K562 (cell line): ENCODE measurements around the gene PTPRT. TPM values are rescaled to one million over a fixed set of nuclear protein-coding genes. Genes with fewer than 3 reads are reported as not detected.

Source experiments
- ATAC-seq: fragments of 200-7000 bp; cut with Tn5 transposase; 3 replicates; pipeline ENCODE4 v1.9.1; 2020; ENCODE audit warnings: moderate library complexity
- BruUV-seq: library from RNA; stranded (reverse); fragments of 400-500 nt; replicated peaks from 2 replicates; lab custom pipeline; 2021; lab: Mats Ljungman, UMichigan
- CTCF ChIA-PET: fragments of 300-600 bp; formaldehyde crosslinking; extraction: SDS; loops from one replicate; lab custom pipeline; 2021; ENCODE audit warnings: low intra/inter-chr PET ratio; lab: Yijun Ruan, JAX
- POLR2A ChIA-PET: fragments of 300-600, 350-650 bp; sonication (Branson Sonifier 250); formaldehyde crosslinking; extraction: SDS; loops from one replicate; lab custom pipeline; 2021; ENCODE audit warnings: antibody characterized with exemption, inconsistent platforms; lab: Yijun Ruan, JAX
- DNase-seq, 4 experiments: peaks; one replicate each; pipeline versions ENCODE4 v3.0.0 to v3.0.0-alpha.2; 2011 to 2018; ENCODE audit warnings: low spot score in 3 of 4, mixed read lengths in 3 of 4; ENCODE audit errors: extremely low read depth in 1 of 4
- FAIRE-seq: peaks from 2 replicates; lab custom pipeline; 2011; peaks lifted over from hg19 to GRCh38; lab: Jason Lieb, UNC
- H2AFZ ChIP-seq: 2 replicates; pipeline ENCODE4 v1.6.0; 2011; ENCODE audit warnings: low read depth, low read length, control low read depth, inconsistent platforms
- H3K27ac ChIP-seq: fragments of 200-600 bp; 3 replicates; pipeline ENCODE4 v1.8.0; 2011; ENCODE audit warnings: low read depth, mild to moderate bottlenecking, control low read depth, inconsistent platforms, low read length, moderate library complexity, mixed read lengths; ENCODE audit errors: extremely low read depth
- H3K27me3 ChIP-seq, 2 experiments: fragments of 300-600 bp in 1 of 2; 2 replicates in 1 of 2; 3 replicates in 1 of 2; pipeline versions ENCODE4 v1.6.0 to v1.8.0; 2011; ENCODE audit warnings: inconsistent platforms in 2 of 2, low read length in 2 of 2, mild to moderate bottlenecking in 1 of 2, mixed read lengths in 1 of 2, moderate library complexity in 1 of 2; ENCODE audit not compliant: control insufficient read depth in 2 of 2, insufficient read depth in 2 of 2
- H3K36me3 ChIP-seq: fragments of 300-600 bp; 3 replicates; pipeline ENCODE4 v1.8.0; 2011; ENCODE audit warnings: mild to moderate bottlenecking, low read length, inconsistent platforms; ENCODE audit not compliant: control insufficient read depth, insufficient read depth
- H3K4me1 ChIP-seq, 2 experiments: fragments of 200-600 bp in 1 of 2; replicated peaks in 1 of 2; 2 replicates in 1 of 2; 3 replicates in 1 of 2; pipeline versions ENCODE4 v1.5.1 to v1.8.0; 2011; ENCODE audit warnings: inconsistent platforms in 2 of 2, low read length in 2 of 2, mild to moderate bottlenecking in 1 of 2, mixed read lengths in 1 of 2, moderate library complexity in 1 of 2; ENCODE audit not compliant: control insufficient read depth in 2 of 2, insufficient read depth in 2 of 2
- H3K4me2 ChIP-seq: 2 replicates; pipeline ENCODE4 v1.6.1; 2011; ENCODE audit warnings: low read length, control low read depth, inconsistent platforms, mixed read lengths; ENCODE audit not compliant: insufficient read depth
- H3K4me3 ChIP-seq: fragments of 200-600 bp; sonication (generic), shearing (Covaris generic); 2 replicates; pipeline ENCODE4 v1.5.1; 2016; ENCODE audit warnings: control low read depth, inconsistent platforms
- H3K79me2 ChIP-seq: fragments of 200-600 bp; 3 replicates; pipeline ENCODE4 v1.8.0; 2011; ENCODE audit warnings: low read length, inconsistent platforms; ENCODE audit not compliant: control insufficient read depth, insufficient read depth
- H3K9ac ChIP-seq, 2 experiments: 2 replicates each; pipeline versions ENCODE4 v1.6.0 to v1.6.1; 2011; ENCODE audit warnings: low read depth in 2 of 2, low read length in 2 of 2, control low read depth in 1 of 2, inconsistent platforms in 1 of 2, mild to moderate bottlenecking in 1 of 2, mixed read lengths in 1 of 2; ENCODE audit not compliant: insufficient read depth in 1 of 2
- H3K9me1 ChIP-seq: one replicate; pipeline ENCODE4 v1.6.0; 2011; ENCODE audit warnings: inconsistent platforms, mild to moderate bottlenecking, low read length, moderate library complexity; ENCODE audit not compliant: control insufficient read depth, insufficient read depth
- H3K9me3 ChIP-seq: replicated peaks from 2 replicates; pipeline ENCODE4 v1.5.1; 2011; ENCODE audit warnings: low read depth, low read length, inconsistent platforms; ENCODE audit not compliant: control insufficient read depth, insufficient read depth
- H4K20me1 ChIP-seq: replicated peaks from 2 replicates; pipeline ENCODE4 v1.6.1; 2011; ENCODE audit warnings: low read length, inconsistent platforms, mixed read lengths; ENCODE audit not compliant: control insufficient read depth, insufficient read depth
- CC2D1A ChIP-seq: fragments of 450-650 bp; IDR thresholded peaks from 2 replicates; pipeline ENCODE4 v1.6.1; 2017; ENCODE audit warnings: mild to moderate bottlenecking
- FOSL1 ChIP-seq: fragments of 200-800 bp; sonication (Bioruptor generic); conservative IDR thresholded peaks from 2 replicates; pipeline ENCODE4 v1.6.1; 2016; ENCODE audit warnings: missing genetic modification characterization, missing compliant biosample characterization
- HOXB6 ChIP-seq: fragments of 250-450 bp; sonication (Bioruptor Pico); IDR thresholded peaks from 2 replicates; pipeline ENCODE4 v1.5.1; 2022; ENCODE audit warnings: mild to moderate bottlenecking, borderline replicate concordance
- KDM2B ChIP-seq: fragments of 250-450 bp; sonication (Bioruptor Pico); IDR thresholded peaks from 2 replicates; pipeline ENCODE4 v1.8.0; 2021; ENCODE audit warnings: mild to moderate bottlenecking, moderate library complexity
- NEUROD1 ChIP-seq: fragments of 150-350 bp; IDR thresholded peaks from 2 replicates; pipeline ENCODE4 v1.6.1; 2014; ENCODE audit warnings: borderline replicate concordance, low read length, low read depth; ENCODE audit not compliant: partially characterized antibody
- SIN3A ChIP-seq, 2 experiments: fragments of 150-350 bp in 1 of 2; IDR thresholded peaks; 2 replicates each; pipeline ENCODE4 v1.6.1; 2011 to 2016; ENCODE audit warnings: borderline replicate concordance in 2 of 2, low read depth in 2 of 2, low read length in 2 of 2, mild to moderate bottlenecking in 2 of 2, moderate library complexity in 2 of 2; ENCODE audit not compliant: control insufficient read depth in 1 of 2
- STAT5A ChIP-seq: IDR thresholded peaks from 2 replicates; pipeline ENCODE4 v1.6.1; 2012; ENCODE audit warnings: low read length, inconsistent platforms, borderline replicate concordance
- TAF15 ChIP-seq: fragments of 200-400 bp; formaldehyde crosslinking; IDR thresholded peaks from 2 replicates; pipeline ENCODE4 v1.6.1; 2017; ENCODE audit warnings: mild to moderate bottlenecking, low read depth, low read length, moderate library complexity
- ZFP30 ChIP-seq: fragments of 250-450 bp; sonication (Bioruptor Pico); IDR thresholded peaks from 2 replicates; pipeline ENCODE4 v1.8.0; 2022; ENCODE audit warnings: moderate library complexity, mild to moderate bottlenecking, inconsistent platforms, borderline replicate concordance
- WGBS: fragments of 100-300 bp; shearing (Covaris generic); methylation state at CpG from one replicate; pipeline ENCODE4 v1.1.6; 2016; ENCODE audit warnings: low coverage, mixed read lengths; ENCODE audit not compliant: insufficient coverage; ENCODE audit errors: missing lambda C conversion rate; 5-methylcytosine and 5-hydroxymethylcytosine counted together
- in situ Hi-C: fragments of 300-500 bp; cut with MboI; formaldehyde crosslinking; loops from 4 replicates; pipeline ENCODE4 v1.15.0; 2018; ENCODE audit warnings: inconsistent platforms, mixed read lengths
- intact Hi-C: fragments of 100-400 bp; cut with micrococcal nuclease; formaldehyde crosslinking; loops from 2 replicates; pipeline ENCODE4 v1.14.2; 2022
- polyA plus RNA-seq, 8 experiments: library from polyadenylated mRNA; depleted of rRNA in 4 of 8; stranded (reverse) in 5 of 8; unstranded in 3 of 8; fragments of >200 nt; fragmentation: Nextera tagmentation in 2 of 8; fragmentation: Illumina TruSeq in 1 of 8; extraction: Ambion mirVana in 2 of 8; extraction: Trizol in 1 of 8; gene quantifications; 2 replicates each; pipeline versions ENCODE4 v1.2.1 to v1.2.3, GENCODE V29; 2011 to 2014; ENCODE audit warnings: inconsistent platforms in 1 of 8, missing spikeins in 1 of 8
- total RNA-seq, 7 experiments: library from RNA; depleted of rRNA in 6 of 7; stranded (reverse); fragments of >200 nt in 6 of 7; fragmentation: Illumina TruSeq in 2 of 7; extraction: Trizol in 2 of 7; gene quantifications; 2 replicates each; pipeline versions ENCODE4 v1.2.1 to v1.2.3, GENCODE V29; 2011 to 2021; ENCODE audit warnings: low replicate concordance in 1 of 7

PTPRT gene
- total and polyA plus RNA-seq, 9 of the 15 experiments (the other 6 are each of a cell fraction or from before 2014, with no cell fraction given), result not detected

DNA sequence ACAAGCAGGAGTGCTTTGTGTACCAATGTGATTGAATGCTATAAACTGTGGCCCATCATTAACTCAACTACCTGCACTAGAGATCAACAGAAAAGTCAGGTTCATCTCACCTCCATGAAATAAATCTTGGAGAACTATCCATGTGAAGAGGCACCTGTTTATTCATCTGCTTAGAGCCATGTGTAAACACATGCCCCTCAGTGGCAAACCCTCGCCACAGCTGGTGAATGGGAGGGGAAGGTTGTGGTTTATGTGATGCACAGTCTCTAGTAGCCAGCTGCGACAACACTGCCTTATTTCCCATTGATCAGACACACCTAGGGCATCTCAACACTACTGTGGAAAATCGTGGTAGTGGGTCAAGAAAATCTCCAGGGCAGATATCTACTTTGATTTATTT, 640.2 kb downstream of the PTPRT start:
- Histone ChIP-seq H3K9ac (no peak overlapping the region), H3K36me3 (no peaks in the 10 kb centered on the region), H3K27ac (no peak overlapping the region), H3K9me3 (no peaks in the 10 kb centered on the region), H3K4me1 (no peaks in the 10 kb centered on the region), H4K20me1 (no peaks in the 10 kb centered on the region), H3K79me2 (no peaks in the 10 kb centered on the region), H3K9me1 (no peaks in the 10 kb centered on the region), H3K27me3 (no peaks in the 10 kb centered on the region), H2AFZ (no peak overlapping the region), H3K4me3 (no peak overlapping the region), H3K4me2 (no peak overlapping the region)
- in situ Hi-C loops (no loop called here), intact Hi-C loops (no loop called here)
- POLR2A ChIA-PET, result no interaction called here
- 5% methylated on average over 3 of the region's 3 CpGs for WGBS
- TF ChIP-seq NEUROD1 (no peak), ZFP30 (CRISPR knock-in tag) (no peak), CC2D1A (no peak), STAT5A (no peak), TAF15 (no peak), KDM2B (CRISPR knock-in tag) (no peak), HOXB6 (CRISPR knock-in tag) (no peak), SIN3A (IDR thresholded peaks at IDR 0.05; ENCODE audit: borderline replicate concordance in 2 of 2, control insufficient read depth in 1 of 2, low read depth in 2 of 2, low read length in 2 of 2) (no peak), FOSL1 (tag) (no peak)
- FAIRE-seq, result no peak
- ATAC-seq, result no peak
- no peak for DNase-seq
- BruUV-seq, result no TSS peak
- CTCF ChIA-PET, result no interaction called here
